Chondrocyte (in vitro differentiated cells): ENCODE measurements around the gene RAB28. TPM values are rescaled to one million over a fixed set of nuclear protein-coding genes. Genes with fewer than 3 reads are reported as not detected.
"Not testable (repeated sequence)": the region's sequence is repeated elsewhere in the genome, so short reads cannot be mapped to it uniquely, and the experiment has no call there.

Experiments
- DNase-seq: peaks from one replicate; pipeline ENCODE4 v3.0.0; 2021; ENCODE audit warnings: mixed read lengths, low spot score
- H3K27ac Mint-ChIP-seq: one replicate; pipeline ENCODE4 v1.8.0; 2021; ENCODE audit warnings: mild to moderate bottlenecking, moderate library complexity, mixed read lengths; ENCODE audit not compliant: unreplicated experiment
- H3K27me3 Mint-ChIP-seq: 2 replicates; pipeline ENCODE4 v1.8.0; 2021; ENCODE audit warnings: low read depth, mixed read lengths
- H3K36me3 Mint-ChIP-seq: 2 replicates; pipeline ENCODE4 v1.8.0; 2021; ENCODE audit warnings: low read depth, mixed read lengths
- H3K4me1 Mint-ChIP-seq: 2 replicates; pipeline ENCODE4 v1.8.0; 2021; ENCODE audit warnings: low read depth, mild to moderate bottlenecking, mixed read lengths
- H3K4me3 Mint-ChIP-seq: one replicate; pipeline ENCODE4 v1.8.0; 2021; ENCODE audit warnings: mild to moderate bottlenecking, moderate library complexity, mixed read lengths; ENCODE audit not compliant: unreplicated experiment
- H3K9me3 Mint-ChIP-seq: 2 replicates; pipeline ENCODE4 v1.8.0; 2021; ENCODE audit warnings: low read depth, mixed read lengths
- total RNA-seq: library from RNA; stranded (reverse); gene quantifications from 3 replicates; pipeline ENCODE4 v1.2.1, GENCODE V29; 2021
- TF ChIP-seq, protein P1 (sequence below): fragments of 200-600 bp; sonication (generic); IDR thresholded peaks from 2 replicates; pipeline ENCODE4 v1.5.0; 2021; ENCODE audit warnings: antibody characterized with exemption, mild to moderate bottlenecking, moderate library complexity

Gene RAB28
- total RNA-seq, 1 donor from 2014 or later, result 11.3 TPM

DNA sequence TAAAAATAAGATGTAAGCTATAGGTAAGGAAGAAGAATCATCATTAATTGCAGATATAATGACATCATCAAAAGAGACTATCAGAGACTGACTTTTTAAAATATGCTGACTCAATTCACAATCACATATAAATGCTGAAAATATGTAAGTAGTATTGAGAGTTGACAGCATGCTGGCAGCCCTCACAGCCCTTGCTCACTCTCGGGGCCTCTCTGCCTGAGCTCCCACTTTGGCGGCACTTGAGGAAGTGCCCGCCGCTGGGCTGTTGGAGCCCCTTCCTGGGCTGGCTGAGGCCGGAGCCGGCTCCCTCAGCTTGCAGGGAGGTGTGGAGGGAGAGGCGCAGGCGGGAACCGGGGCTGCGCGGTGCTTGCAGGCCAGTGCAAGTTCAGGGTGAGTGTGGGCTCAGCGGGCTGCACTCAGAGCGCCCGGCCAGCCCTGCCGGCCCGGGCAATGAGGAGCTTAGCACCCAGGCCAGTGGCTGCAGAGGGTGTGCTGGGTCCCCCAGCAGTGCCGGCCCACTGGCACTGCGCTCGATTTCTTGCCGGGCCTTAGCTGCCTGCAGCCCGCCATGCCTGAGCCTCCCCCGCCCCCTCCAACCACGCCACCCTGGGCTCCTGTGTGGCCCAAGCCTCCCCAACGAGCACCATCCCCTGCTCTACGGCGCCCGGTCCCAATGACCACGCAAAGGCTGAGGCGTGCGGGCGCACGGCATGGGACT, 68.9 kb downstream of the RAB28 start:
- Mint-ChIP-seq H3K27ac (no peak overlapping the region), H3K27me3 (no peaks in the 10 kb centered on the region), H3K4me3 (no peak overlapping the region), H3K36me3 (peaks cover 22% of the 10 kb centered on the region), H3K9me3 (peaks cover 23% of the 10 kb centered on the region), H3K4me1 (peaks cover 19% of the 10 kb centered on the region)
- DNase-seq, result peak; percentile 72
- TF ChIP-seq, protein P1, sequence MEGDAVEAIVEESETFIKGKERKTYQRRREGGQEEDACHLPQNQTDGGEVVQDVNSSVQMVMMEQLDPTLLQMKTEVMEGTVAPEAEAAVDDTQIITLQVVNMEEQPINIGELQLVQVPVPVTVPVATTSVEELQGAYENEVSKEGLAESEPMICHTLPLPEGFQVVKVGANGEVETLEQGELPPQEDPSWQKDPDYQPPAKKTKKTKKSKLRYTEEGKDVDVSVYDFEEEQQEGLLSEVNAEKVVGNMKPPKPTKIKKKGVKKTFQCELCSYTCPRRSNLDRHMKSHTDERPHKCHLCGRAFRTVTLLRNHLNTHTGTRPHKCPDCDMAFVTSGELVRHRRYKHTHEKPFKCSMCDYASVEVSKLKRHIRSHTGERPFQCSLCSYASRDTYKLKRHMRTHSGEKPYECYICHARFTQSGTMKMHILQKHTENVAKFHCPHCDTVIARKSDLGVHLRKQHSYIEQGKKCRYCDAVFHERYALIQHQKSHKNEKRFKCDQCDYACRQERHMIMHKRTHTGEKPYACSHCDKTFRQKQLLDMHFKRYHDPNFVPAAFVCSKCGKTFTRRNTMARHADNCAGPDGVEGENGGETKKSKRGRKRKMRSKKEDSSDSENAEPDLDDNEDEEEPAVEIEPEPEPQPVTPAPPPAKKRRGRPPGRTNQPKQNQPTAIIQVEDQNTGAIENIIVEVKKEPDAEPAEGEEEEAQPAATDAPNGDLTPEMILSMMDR, result no peak

DNA sequence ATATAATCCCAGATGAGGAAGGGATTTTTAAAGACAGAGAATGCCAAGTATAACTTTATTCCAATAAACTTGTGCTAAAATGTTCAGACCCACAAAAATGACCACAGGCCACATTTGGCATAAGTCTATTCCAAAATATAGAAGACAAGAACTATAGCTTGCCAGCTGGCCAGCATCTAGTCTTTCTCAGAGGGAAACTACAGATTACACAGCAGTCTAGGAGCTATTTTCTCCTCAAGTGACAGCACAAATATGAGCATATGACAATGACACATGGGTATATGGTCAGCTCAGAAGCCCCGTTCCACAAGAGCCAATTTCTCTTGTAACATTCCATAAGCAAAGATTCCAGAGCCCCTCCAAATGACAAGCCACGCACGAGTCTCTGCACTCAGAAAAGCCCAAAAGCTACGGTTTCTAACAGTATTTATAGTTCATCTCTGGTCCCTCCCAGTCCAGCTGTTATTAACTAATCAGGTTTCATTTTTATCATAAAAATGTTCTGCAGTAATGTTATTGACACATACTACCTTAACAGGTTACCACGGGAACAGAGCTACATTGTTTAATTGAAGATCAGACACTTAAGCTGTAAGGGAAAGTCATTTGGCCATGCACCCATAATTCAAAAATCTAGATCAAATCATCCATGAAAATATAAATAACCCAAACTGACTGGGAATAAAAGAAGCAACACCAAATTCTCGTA, 70.3 kb downstream of the RAB28 start:
- Mint-ChIP-seq H3K27ac (peak overlapping the region; percentile 55), H3K4me3 (no peak overlapping the region), H3K4me1 (peaks cover 19% of the 10 kb centered on the region), H3K9me3 (peaks cover 9% of the 10 kb centered on the region), H3K27me3 (no peaks in the 10 kb centered on the region), H3K36me3 (peaks cover 10% of the 10 kb centered on the region)
- TF ChIP-seq, protein P1, result no peak
- no peak for DNase-seq

DNA sequence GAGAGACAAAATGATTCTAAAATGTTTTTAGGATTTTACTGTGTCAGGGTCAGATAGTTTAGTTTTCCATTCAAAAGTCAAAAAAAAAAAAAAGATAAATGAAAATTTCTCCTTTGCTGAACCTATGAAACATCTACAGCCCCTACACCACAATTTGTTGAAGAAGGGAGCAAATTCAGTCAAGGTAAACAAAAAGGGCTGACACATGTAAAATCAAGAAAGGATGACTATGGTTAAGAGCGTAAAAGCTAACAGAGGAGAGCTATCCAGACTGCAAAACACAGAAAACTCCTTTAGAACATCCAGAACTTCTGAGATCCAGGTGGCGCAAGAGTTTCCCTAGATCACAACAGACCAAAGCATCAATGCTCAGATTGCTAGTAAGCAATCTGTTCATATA, 72.2 kb downstream of the RAB28 start:
- H3K27me3 Mint-ChIP-seq, result no peaks in the 10 kb centered on the region
- TF ChIP-seq, protein P1, result no peak
- H3K36me3 Mint-ChIP-seq, result peaks cover 4% of the 10 kb centered on the region
- no peak for DNase-seq
- no peak overlapping the region for H3K4me3 Mint-ChIP-seq
- no peaks in the 10 kb centered on the region for H3K9me3 Mint-ChIP-seq
- peaks cover 19% of the 10 kb centered on the region for H3K4me1 Mint-ChIP-seq
- no peak overlapping the region for H3K27ac Mint-ChIP-seq

DNA sequence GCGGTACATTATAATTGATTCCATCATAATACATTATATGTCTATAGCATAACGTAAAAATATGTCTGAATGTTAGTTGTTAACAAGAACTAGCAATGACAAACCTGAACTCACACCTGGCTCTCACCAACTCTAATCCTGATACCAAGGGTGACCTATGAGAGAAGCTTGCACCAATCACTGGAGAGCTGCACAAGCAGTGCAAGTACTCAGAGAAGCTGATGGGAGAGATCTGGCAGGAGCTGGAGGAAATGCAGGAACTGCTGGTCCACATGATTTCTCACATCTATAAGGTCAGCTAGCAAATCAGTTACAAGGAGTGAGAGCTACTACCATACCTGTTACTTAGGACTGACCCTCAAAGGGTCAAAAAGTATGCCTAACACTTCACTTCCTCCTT, 74.8 kb downstream of the RAB28 start:
- peaks cover 19% of the 10 kb centered on the region for H3K4me1 Mint-ChIP-seq
- H3K36me3 Mint-ChIP-seq, result peaks cover 5% of the 10 kb centered on the region
- no peak overlapping the region for H3K27ac Mint-ChIP-seq
- no peaks in the 10 kb centered on the region for H3K9me3 Mint-ChIP-seq
- no peak overlapping the region for H3K4me3 Mint-ChIP-seq
- TF ChIP-seq, protein P1, result no peak
- no peak for DNase-seq
- no peaks in the 10 kb centered on the region for H3K27me3 Mint-ChIP-seq

DNA sequence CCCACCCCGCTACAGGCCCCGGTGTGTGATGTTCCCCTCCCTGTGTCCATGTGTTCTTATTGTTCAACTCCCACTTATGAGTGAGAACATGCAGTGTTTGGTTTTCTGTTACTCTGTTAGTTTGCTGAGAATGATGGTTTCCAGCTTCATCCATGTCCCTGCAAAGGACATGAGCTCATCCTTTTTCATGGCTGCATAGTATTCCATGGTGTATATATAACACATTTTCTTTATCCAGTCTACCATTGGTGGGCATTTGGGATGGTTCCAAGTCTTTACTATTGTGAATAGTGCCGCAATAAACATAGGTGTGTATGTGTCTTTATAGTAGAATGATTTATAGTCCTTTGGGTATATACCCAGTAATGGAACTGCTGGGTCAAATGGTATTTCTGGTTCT, 78.0 kb downstream of the RAB28 start:
- not testable (repeated sequence) for H3K4me3 Mint-ChIP-seq, H3K27ac Mint-ChIP-seq, H3K36me3 Mint-ChIP-seq, DNase-seq, H3K4me1 Mint-ChIP-seq, H3K27me3 Mint-ChIP-seq, H3K9me3 Mint-ChIP-seq
